HepG2 (cell line): ENCODE results near the gene CLPTM1. TPM values are rescaled to one million over a fixed set of nuclear protein-coding genes. Genes with fewer than 3 reads are reported as not detected.

ENCODE experiments used
- CCDC6 ChIP-seq: sonication (generic); formaldehyde crosslinking; IDR thresholded peaks from 2 replicates; pipeline ENCODE4 v1.8.1; 2022; ENCODE audit warnings: mild to moderate bottlenecking, missing genetic modification reagents, moderate library complexity
- GABPB1 ChIP-seq: IDR thresholded peaks from 2 replicates; pipeline ENCODE4 v1.6.1; 2016; ENCODE audit warnings: mild to moderate bottlenecking, missing genetic modification reagents, moderate library complexity, missing compliant biosample characterization
- HNF4G ChIP-seq, 2 experiments: sonication (generic) in 1 of 2; formaldehyde crosslinking in 1 of 2; IDR thresholded peaks; 2 replicates each; pipeline versions ENCODE4 v1.4.0 to v1.6.1; 2011 to 2020; ENCODE audit warnings: borderline replicate concordance in 2 of 2, low read depth in 2 of 2, mild to moderate bottlenecking in 2 of 2, low read length in 1 of 2, missing genetic modification reagents in 1 of 2, moderate library complexity in 1 of 2
- ISX ChIP-seq: sonication (generic); formaldehyde crosslinking; conservative IDR thresholded peaks from 2 replicates; pipeline ENCODE4 v1.5.0; 2020; ENCODE audit warnings: missing genetic modification reagents
- KLF11 ChIP-seq: IDR thresholded peaks from 2 replicates; pipeline ENCODE4 v1.6.1; 2016; ENCODE audit warnings: missing compliant biosample characterization
- NFIB ChIP-seq: sonication (generic); formaldehyde crosslinking; IDR thresholded peaks from 2 replicates; pipeline ENCODE4 v1.9.0; 2021; ENCODE audit warnings: missing genetic modification reagents, mild to moderate bottlenecking, borderline replicate concordance
- SSRP1 ChIP-seq: IDR thresholded peaks from 2 replicates; pipeline ENCODE4 v1.6.1; 2016; ENCODE audit warnings: control low read depth
- TAF1 ChIP-seq: sonication (generic); formaldehyde crosslinking; IDR thresholded peaks from 2 replicates; pipeline ENCODE4 v1.4.0; 2020; ENCODE audit warnings: missing genetic modification reagents
- TBL1XR1 ChIP-seq: fragments of 150-350 bp; IDR thresholded peaks from 2 replicates; pipeline ENCODE4 v1.6.1; 2014; ENCODE audit warnings: borderline replicate concordance, low read length; ENCODE audit not compliant: partially characterized antibody
- TBX2 ChIP-seq: sonication (generic); formaldehyde crosslinking; IDR thresholded peaks from 2 replicates; pipeline ENCODE4 v1.5.0; 2020; ENCODE audit warnings: missing genetic modification reagents, mild to moderate bottlenecking, borderline replicate concordance
- ZBTB1 ChIP-seq: sonication (generic); formaldehyde crosslinking; IDR thresholded peaks from 2 replicates; pipeline ENCODE4 v1.4.0; 2020; ENCODE audit warnings: missing genetic modification reagents, borderline replicate concordance
- ZBTB42 ChIP-seq: sonication (generic); formaldehyde crosslinking; IDR thresholded peaks from 2 replicates; pipeline ENCODE4 v1.5.0; 2020; ENCODE audit warnings: mild to moderate bottlenecking, missing genetic modification reagents
- ZNF256 ChIP-seq: sonication (generic); formaldehyde crosslinking; conservative IDR thresholded peaks from 2 replicates; pipeline ENCODE4 v1.4.0; 2020; ENCODE audit warnings: missing genetic modification reagents
- ZNF44 ChIP-seq: sonication (generic); formaldehyde crosslinking; IDR thresholded peaks from 2 replicates; pipeline ENCODE4 v1.5.1; 2020; ENCODE audit warnings: mild to moderate bottlenecking, missing genetic modification reagents
- ZNF839 ChIP-seq: sonication (generic); formaldehyde crosslinking; IDR thresholded peaks from 2 replicates; pipeline ENCODE4 v1.4.0; 2020; ENCODE audit warnings: missing genetic modification reagents, mild to moderate bottlenecking, borderline replicate concordance
- polyA plus RNA-seq, 8 experiments: library from polyadenylated mRNA; depleted of rRNA in 3 of 8; stranded (reverse) in 7 of 8; unstranded in 1 of 8; fragments of >200 nt; fragmentation: Illumina TruSeq in 4 of 8; extraction: Trizol in 4 of 8; gene quantifications; 2 replicates each; pipeline versions ENCODE4 v1.2.1 to v1.2.3, GENCODE V29; 2011 to 2016; ENCODE audit warnings: low read depth in 4 of 8, missing spikeins in 1 of 8, mixed read lengths in 1 of 8; ENCODE audit not compliant: insufficient read depth in 1 of 8
- total RNA-seq, 5 experiments: library from RNA; depleted of rRNA; stranded (reverse); fragments of >200 nt; fragmentation: Illumina TruSeq; extraction: Trizol; gene quantifications; 2 replicates each; pipeline ENCODE4 v1.2.3, GENCODE V29; 2016; ENCODE audit warnings: low read depth in 1 of 5
- TF ChIP-seq, protein P1 (sequence below), 2 experiments: sonication (generic) in 1 of 2; formaldehyde crosslinking in 1 of 2; IDR thresholded peaks; 2 replicates each; pipeline versions ENCODE4 v1.6.1 to v1.9.0; 2014 to 2022; ENCODE audit warnings: antibody characterized with exemption in 1 of 2, borderline replicate concordance in 1 of 2, inconsistent platforms in 1 of 2, low read depth in 1 of 2, missing genetic modification reagents in 1 of 2
- TF ChIP-seq, protein P2 (sequence below): sonication (generic); formaldehyde crosslinking; IDR thresholded peaks from 2 replicates; pipeline ENCODE4 v1.8.1; 2023; ENCODE audit warnings: mild to moderate bottlenecking, moderate library complexity, missing genetic modification reagents
- TF ChIP-seq, protein P3 (sequence below): IDR thresholded peaks from 2 replicates; pipeline ENCODE4 v1.6.1; 2012; ENCODE audit warnings: low read length, improper control_type of control experiment

CLPTM1 gene
- total and polyA plus RNA-seq, 2 of the 13 experiments (the other 11 are each of a cell fraction or from before 2014, with no cell fraction given) = 34.9 to 42.8 TPM

DNA sequence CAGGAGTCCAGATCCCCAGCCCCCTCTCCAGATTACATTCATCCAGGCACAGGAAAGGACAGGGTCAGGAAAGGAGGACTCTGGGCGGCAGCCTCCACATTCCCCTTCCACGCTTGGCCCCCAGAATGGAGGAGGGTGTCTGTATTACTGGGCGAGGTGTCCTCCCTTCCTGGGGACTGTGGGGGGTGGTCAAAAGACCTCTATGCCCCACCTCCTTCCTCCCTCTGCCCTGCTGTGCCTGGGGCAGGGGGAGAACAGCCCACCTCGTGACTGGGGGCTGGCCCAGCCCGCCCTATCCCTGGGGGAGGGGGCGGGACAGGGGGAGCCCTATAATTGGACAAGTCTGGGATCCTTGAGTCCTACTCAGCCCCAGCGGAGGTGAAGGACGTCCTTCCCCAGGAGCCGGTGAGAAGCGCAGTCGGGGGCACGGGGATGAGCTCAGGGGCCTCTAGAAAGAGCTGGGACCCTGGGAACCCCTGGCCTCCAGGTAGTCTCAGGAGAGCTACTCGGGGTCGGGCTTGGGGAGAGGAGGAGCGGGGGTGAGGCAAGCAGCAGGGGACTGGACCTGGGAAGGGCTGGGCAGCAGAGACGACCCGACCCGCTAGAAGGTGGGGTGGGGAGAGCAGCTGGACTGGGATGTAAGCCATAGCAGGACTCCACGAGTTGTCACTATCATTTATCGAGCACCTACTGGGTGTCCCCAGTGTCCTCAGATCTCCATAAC is 49.6 kb upstream of the CLPTM1 start, which contains the start of gene APOE (continued):
- TF ChIP-seq NFIB (no peak), KLF11 (CRISPR knock-in tag) (no peak), TBX2 (CRISPR knock-in tag) (no peak; the same call in 1 of the 2 replicates), ZBTB42 (CRISPR knock-in tag) (0 out of 2 replicates have a peak, but pooled peaks have one; percentile 33), ISX (CRISPR knock-in tag) (no peak), ZNF256 (no peak), ZNF44 (0 out of 2 replicates have a peak, but pooled peaks have one; percentile 56), ZBTB1 (CRISPR knock-in tag) (no peak), SSRP1 (CRISPR knock-in tag) (no peak), HNF4G (IDR thresholded peaks at IDR 0.05; ENCODE audit: borderline replicate concordance, low read depth, low read length) (no peak), HNF4G (CRISPR knock-in tag; IDR thresholded peaks at IDR 0.05; ENCODE audit: borderline replicate concordance, low read depth) (peak; percentile 30; the same call in 1 of the 2 replicates), CCDC6 (no peak), TAF1 (peak; percentile 60), GABPB1 (CRISPR knock-in tag) (peak; percentile 45), TBL1XR1 (no peak), ZNF839 (no peak)
- TF ChIP-seq, protein P1, sequence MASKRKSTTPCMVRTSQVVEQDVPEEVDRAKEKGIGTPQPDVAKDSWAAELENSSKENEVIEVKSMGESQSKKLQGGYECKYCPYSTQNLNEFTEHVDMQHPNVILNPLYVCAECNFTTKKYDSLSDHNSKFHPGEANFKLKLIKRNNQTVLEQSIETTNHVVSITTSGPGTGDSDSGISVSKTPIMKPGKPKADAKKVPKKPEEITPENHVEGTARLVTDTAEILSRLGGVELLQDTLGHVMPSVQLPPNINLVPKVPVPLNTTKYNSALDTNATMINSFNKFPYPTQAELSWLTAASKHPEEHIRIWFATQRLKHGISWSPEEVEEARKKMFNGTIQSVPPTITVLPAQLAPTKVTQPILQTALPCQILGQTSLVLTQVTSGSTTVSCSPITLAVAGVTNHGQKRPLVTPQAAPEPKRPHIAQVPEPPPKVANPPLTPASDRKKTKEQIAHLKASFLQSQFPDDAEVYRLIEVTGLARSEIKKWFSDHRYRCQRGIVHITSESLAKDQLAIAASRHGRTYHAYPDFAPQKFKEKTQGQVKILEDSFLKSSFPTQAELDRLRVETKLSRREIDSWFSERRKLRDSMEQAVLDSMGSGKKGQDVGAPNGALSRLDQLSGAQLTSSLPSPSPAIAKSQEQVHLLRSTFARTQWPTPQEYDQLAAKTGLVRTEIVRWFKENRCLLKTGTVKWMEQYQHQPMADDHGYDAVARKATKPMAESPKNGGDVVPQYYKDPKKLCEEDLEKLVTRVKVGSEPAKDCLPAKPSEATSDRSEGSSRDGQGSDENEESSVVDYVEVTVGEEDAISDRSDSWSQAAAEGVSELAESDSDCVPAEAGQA (IDR thresholded peaks at IDR 0.05; ENCODE audit: low read depth) = no peak
- TF ChIP-seq, protein P1 (CRISPR knock-in tag; IDR thresholded peaks at IDR 0.05; ENCODE audit: borderline replicate concordance) = no peak; the same call in 1 of the 2 replicates
- TF ChIP-seq, protein P2, sequence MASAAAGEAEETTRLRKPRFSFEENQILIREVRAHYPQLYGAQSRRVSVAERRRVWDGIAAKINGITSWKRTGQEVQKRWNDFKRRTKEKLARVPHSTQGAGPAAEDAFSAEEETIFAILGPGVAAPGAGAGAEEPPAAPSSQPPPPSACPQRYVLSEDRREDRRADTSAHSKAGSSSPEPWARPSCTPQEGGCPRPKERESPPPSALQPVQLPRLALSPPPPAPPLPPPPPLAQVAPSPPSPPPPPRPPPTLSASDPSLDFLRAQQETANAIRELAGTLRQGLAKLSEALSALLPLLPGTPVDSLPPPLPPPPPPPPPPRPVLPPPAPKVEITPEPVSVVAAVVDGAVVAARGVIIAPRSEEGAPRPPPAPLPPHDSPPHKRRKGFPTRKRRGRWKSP (CRISPR knock-in tag) = no peak; the same call in 1 of the 2 replicates
- TF ChIP-seq, protein P3, sequence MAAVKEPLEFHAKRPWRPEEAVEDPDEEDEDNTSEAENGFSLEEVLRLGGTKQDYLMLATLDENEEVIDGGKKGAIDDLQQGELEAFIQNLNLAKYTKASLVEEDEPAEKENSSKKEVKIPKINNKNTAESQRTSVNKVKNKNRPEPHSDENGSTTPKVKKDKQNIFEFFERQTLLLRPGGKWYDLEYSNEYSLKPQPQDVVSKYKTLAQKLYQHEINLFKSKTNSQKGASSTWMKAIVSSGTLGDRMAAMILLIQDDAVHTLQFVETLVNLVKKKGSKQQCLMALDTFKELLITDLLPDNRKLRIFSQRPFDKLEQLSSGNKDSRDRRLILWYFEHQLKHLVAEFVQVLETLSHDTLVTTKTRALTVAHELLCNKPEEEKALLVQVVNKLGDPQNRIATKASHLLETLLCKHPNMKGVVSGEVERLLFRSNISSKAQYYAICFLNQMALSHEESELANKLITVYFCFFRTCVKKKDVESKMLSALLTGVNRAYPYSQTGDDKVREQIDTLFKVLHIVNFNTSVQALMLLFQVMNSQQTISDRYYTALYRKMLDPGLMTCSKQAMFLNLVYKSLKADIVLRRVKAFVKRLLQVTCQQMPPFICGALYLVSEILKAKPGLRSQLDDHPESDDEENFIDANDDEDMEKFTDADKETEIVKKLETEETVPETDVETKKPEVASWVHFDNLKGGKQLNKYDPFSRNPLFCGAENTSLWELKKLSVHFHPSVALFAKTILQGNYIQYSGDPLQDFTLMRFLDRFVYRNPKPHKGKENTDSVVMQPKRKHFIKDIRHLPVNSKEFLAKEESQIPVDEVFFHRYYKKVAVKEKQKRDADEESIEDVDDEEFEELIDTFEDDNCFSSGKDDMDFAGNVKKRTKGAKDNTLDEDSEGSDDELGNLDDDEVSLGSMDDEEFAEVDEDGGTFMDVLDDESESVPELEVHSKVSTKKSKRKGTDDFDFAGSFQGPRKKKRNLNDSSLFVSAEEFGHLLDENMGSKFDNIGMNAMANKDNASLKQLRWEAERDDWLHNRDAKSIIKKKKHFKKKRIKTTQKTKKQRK = no peak
